K562 (cell line): ENCODE data around the gene ATG12. TPM values are rescaled to one million over a fixed set of nuclear protein-coding genes. Genes with fewer than 3 reads are reported as not detected.

Experiments used
- C11orf30 ChIP-seq: fragments of 450-650 bp; IDR thresholded peaks from 2 replicates; pipeline ENCODE4 v1.6.1; 2016; ENCODE audit warnings: low read depth, mild to moderate bottlenecking
- CBX5 ChIP-seq: IDR thresholded peaks from 2 replicates; pipeline ENCODE4 v1.6.1; 2014; ENCODE audit warnings: low read depth, borderline replicate concordance
- GATAD2B ChIP-seq: fragments of 450-650 bp; IDR thresholded peaks from 2 replicates; pipeline ENCODE4 v1.6.1; 2017; ENCODE audit warnings: mild to moderate bottlenecking, borderline replicate concordance
- ILK ChIP-seq: fragments of 450-650 bp; IDR thresholded peaks from 2 replicates; pipeline ENCODE4 v1.6.1; 2016; ENCODE audit warnings: missing genetic modification characterization, low read depth, mild to moderate bottlenecking, missing compliant biosample characterization, moderate library complexity, borderline replicate concordance
- ZNF24 ChIP-seq: fragments of 450-650 bp; IDR thresholded peaks from 2 replicates; pipeline ENCODE4 v1.6.1; 2016
- polyA plus RNA-seq, 8 experiments: library from polyadenylated mRNA; depleted of rRNA in 4 of 8; stranded (reverse) in 5 of 8; unstranded in 3 of 8; fragments of >200 nt; fragmentation: Nextera tagmentation in 2 of 8; fragmentation: Illumina TruSeq in 1 of 8; extraction: Ambion mirVana in 2 of 8; extraction: Trizol in 1 of 8; gene quantifications; 2 replicates each; pipeline versions ENCODE4 v1.2.1 to v1.2.3, GENCODE V29; 2011 to 2014; ENCODE audit warnings: inconsistent platforms in 1 of 8, missing spikeins in 1 of 8
- total RNA-seq, 7 experiments: library from RNA; depleted of rRNA in 6 of 7; stranded (reverse); fragments of >200 nt in 6 of 7; fragmentation: Illumina TruSeq in 2 of 7; extraction: Trizol in 2 of 7; gene quantifications; 2 replicates each; pipeline versions ENCODE4 v1.2.1 to v1.2.3, GENCODE V29; 2011 to 2021; ENCODE audit warnings: low replicate concordance in 1 of 7
- TF ChIP-seq, protein P1 (sequence below): fragments of 450-650 bp; IDR thresholded peaks from 2 replicates; pipeline ENCODE4 v1.6.1; 2017; ENCODE audit warnings: antibody characterized with exemption, mild to moderate bottlenecking
- TF ChIP-seq, protein P2 (sequence below), 3 experiments: IDR thresholded peaks in 2 of 3; conservative IDR thresholded peaks in 1 of 3; 2 replicates each; pipeline ENCODE4 v1.5.1; 2011 to 2012; ENCODE audit warnings: low read length in 3 of 3, mild to moderate bottlenecking in 3 of 3, control low read depth in 2 of 3, improper control_type of control experiment in 1 of 3, inconsistent platforms in 1 of 3, low read depth in 1 of 3, mixed read lengths in 1 of 3, moderate library complexity in 1 of 3; ENCODE audit not compliant: insufficient read depth in 2 of 3

ATG12 gene
- total and polyA plus RNA-seq, 9 of the 15 experiments (the other 6 are each of a cell fraction or from before 2014, with no cell fraction given), result 21.6 to 132 (median 61.3) TPM

DNA sequence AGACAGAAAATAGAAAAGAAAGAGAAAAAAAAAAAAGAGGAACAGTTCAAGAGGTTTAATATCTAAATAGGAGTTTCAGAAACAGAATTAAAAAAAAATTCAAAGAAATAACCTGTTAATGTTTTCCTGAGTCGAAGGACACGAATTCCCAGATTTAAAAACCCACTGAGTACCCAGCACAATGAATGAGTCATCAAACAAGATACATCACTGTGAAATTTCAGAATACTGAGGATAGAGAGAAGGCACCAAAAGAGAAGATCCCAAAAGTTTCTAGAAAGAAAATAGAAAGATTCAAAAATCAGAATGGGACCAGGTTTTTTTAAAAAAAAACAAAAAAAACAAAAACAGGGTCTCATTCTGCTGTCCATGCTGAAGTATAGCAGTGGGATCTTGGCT, 33.7 kb downstream of the ATG12 start (continued):
- TF ChIP-seq, protein P1, sequence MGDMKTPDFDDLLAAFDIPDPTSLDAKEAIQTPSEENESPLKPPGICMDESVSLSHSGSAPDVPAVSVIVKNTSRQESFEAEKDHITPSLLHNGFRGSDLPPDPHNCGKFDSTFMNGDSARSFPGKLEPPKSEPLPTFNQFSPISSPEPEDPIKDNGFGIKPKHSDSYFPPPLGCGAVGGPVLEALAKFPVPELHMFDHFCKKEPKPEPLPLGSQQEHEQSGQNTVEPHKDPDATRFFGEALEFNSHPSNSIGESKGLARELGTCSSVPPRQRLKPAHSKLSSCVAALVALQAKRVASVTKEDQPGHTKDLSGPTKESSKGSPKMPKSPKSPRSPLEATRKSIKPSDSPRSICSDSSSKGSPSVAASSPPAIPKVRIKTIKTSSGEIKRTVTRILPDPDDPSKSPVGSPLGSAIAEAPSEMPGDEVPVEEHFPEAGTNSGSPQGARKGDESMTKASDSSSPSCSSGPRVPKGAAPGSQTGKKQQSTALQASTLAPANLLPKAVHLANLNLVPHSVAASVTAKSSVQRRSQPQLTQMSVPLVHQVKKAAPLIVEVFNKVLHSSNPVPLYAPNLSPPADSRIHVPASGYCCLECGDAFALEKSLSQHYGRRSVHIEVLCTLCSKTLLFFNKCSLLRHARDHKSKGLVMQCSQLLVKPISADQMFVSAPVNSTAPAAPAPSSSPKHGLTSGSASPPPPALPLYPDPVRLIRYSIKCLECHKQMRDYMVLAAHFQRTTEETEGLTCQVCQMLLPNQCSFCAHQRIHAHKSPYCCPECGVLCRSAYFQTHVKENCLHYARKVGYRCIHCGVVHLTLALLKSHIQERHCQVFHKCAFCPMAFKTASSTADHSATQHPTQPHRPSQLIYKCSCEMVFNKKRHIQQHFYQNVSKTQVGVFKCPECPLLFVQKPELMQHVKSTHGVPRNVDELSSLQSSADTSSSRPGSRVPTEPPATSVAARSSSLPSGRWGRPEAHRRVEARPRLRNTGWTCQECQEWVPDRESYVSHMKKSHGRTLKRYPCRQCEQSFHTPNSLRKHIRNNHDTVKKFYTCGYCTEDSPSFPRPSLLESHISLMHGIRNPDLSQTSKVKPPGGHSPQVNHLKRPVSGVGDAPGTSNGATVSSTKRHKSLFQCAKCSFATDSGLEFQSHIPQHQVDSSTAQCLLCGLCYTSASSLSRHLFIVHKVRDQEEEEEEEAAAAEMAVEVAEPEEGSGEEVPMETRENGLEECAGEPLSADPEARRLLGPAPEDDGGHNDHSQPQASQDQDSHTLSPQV, result no peak
- TF ChIP-seq GATAD2B (no peak), C11orf30 (no peak), ZNF24 (no peak), CBX5 (no peak), ILK (no peak)
- TF ChIP-seq, protein P2, sequence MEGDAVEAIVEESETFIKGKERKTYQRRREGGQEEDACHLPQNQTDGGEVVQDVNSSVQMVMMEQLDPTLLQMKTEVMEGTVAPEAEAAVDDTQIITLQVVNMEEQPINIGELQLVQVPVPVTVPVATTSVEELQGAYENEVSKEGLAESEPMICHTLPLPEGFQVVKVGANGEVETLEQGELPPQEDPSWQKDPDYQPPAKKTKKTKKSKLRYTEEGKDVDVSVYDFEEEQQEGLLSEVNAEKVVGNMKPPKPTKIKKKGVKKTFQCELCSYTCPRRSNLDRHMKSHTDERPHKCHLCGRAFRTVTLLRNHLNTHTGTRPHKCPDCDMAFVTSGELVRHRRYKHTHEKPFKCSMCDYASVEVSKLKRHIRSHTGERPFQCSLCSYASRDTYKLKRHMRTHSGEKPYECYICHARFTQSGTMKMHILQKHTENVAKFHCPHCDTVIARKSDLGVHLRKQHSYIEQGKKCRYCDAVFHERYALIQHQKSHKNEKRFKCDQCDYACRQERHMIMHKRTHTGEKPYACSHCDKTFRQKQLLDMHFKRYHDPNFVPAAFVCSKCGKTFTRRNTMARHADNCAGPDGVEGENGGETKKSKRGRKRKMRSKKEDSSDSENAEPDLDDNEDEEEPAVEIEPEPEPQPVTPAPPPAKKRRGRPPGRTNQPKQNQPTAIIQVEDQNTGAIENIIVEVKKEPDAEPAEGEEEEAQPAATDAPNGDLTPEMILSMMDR (IDR thresholded peaks at IDR 0.05 in 2 of 3, conservative IDR thresholded peaks at IDR 0.05 in 1 of 3; ENCODE audit: insufficient read depth in 2 of 3, low read depth in 1 of 3, low read length in 3 of 3), result no peak
